ENCODE results near the gene MAPK1IP1L.

MAPK1IP1L gene

GRCh38 chr14:55103971-55104954 lies 52.8 kb downstream of the MAPK1IP1L start:
- Histone ChIP-seq H3K4me1 (ENCODE audit: control insufficient read depth, low read length) (peaks cover 27% of the 10 kb centered on the region), H4K20me1 (ENCODE audit: control insufficient read depth, insufficient read depth, low read depth, low read length) (no peaks in the 10 kb centered on the region), H3K9me2 (replicated peaks; ENCODE audit: control insufficient read depth, low read length) (no peaks in the 10 kb centered on the region), H3K27me3 (ENCODE audit: control insufficient read depth, low read length) (no peaks in the 10 kb centered on the region), H3K27ac (ENCODE audit: low read depth, low read length) (no peak overlapping the region), H3K4me2 (ENCODE audit: low read length) (no peak overlapping the region), H3K79me2 (ENCODE audit: control insufficient read depth, low read length) (no peaks in the 10 kb centered on the region), H3K9me3 (ENCODE audit: control insufficient read depth, insufficient read depth, low read length) (peaks cover 8% of the 10 kb centered on the region), H3K36me3 (ENCODE audit: control insufficient read depth, low read length) (no peaks in the 10 kb centered on the region), H3F3A (ENCODE audit: control insufficient read depth, insufficient read depth) (no peaks in the 10 kb centered on the region), H3K4me3 (ENCODE audit: low read length) (no peak overlapping the region)
- TF ChIP-seq CTCF (IDR thresholded peaks at IDR 0.05; ENCODE audit: low read depth, low read length, poor library complexity, severe bottlenecking) (no peak), EZH2phosphoT487 (IDR thresholded peaks at IDR 0.05; ENCODE audit: borderline replicate concordance, low read length) (no peak)

DNA sequence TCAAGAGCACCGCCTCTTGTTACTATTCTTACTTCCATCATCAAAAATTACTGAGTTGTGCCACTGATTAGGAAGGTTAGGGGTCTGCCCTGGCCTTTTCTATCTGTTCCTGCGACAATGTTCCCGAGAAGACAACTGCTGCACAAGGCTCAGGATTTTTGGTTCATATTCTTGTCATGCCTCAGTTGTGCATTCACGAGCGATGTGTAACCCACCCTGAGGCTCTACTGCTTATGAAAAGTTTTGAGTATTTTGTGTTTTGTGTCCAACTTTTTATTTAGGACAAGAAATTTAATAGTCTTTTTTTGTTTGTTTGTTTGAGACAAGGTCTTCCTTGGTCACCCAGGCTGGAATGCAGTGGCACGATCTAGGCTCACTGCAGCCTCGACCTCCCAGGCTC lies 54.5 kb downstream of the MAPK1IP1L start:
- Histone ChIP-seq H3K4me2 (ENCODE audit: low read length) (no peak overlapping the region), H3F3A (ENCODE audit: control insufficient read depth, insufficient read depth) (no peaks in the 10 kb centered on the region), H3K79me2 (ENCODE audit: control insufficient read depth, low read length) (no peaks in the 10 kb centered on the region), H4K20me1 (ENCODE audit: control insufficient read depth, insufficient read depth, low read depth, low read length) (no peaks in the 10 kb centered on the region), H3K36me3 (ENCODE audit: control insufficient read depth, low read length) (no peaks in the 10 kb centered on the region), H3K4me3 (ENCODE audit: low read length) (no peak overlapping the region), H3K9me3 (ENCODE audit: control insufficient read depth, insufficient read depth, low read length) (peaks cover 8% of the 10 kb centered on the region), H3K27ac (ENCODE audit: low read depth, low read length) (no peak overlapping the region), H3K4me1 (ENCODE audit: control insufficient read depth, low read length) (peaks cover 27% of the 10 kb centered on the region), H3K27me3 (ENCODE audit: control insufficient read depth, low read length) (no peaks in the 10 kb centered on the region), H3K9me2 (replicated peaks; ENCODE audit: control insufficient read depth, low read length) (no peaks in the 10 kb centered on the region)
- TF ChIP-seq EZH2phosphoT487 (IDR thresholded peaks at IDR 0.05; ENCODE audit: borderline replicate concordance, low read length) (no peak), CTCF (IDR thresholded peaks at IDR 0.05; ENCODE audit: low read depth, low read length, poor library complexity, severe bottlenecking) (no peak)

DNA sequence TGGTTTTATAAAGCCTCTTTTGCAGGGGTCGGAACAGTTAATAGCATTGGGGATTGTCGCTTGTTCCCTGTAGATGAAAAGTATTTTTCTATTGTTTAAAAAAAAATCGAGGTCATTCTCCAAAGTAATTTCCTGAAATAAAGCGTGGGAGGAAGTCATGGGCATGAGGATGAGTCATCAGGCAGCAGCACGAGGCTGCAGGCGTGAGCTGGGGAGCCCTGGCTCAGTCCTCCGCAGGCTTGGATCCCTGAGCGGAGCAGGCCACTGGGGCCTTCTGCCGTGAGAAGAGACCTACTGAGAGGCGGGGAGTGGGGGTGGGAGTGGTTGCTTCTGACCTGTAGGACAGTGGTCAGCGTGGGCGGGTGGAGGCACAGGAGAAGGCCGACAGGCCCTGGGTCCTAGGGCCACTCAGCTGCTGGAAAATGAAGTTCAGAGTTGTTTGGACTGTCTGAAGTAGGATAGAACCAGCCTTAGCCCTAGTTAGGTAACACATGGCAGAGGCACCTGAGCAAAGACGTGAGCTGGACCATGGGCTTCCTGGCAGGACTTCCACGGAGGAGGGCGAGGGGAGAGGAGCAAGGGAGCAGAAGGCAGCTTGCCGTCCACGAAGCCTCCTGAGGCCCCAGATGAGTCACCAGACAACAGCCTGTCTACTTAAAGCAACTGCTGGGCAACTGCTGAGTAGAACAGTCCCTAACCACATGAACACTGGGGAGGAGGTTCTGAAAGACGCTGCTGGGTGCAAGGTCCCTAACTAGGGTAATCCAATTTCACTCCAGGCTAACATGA lies 56.5 kb downstream of the MAPK1IP1L start:
- Histone ChIP-seq H4K20me1 (ENCODE audit: control insufficient read depth, insufficient read depth, low read depth, low read length) (no peaks in the 10 kb centered on the region), H3F3A (ENCODE audit: control insufficient read depth, insufficient read depth) (no peaks in the 10 kb centered on the region), H3K27ac (ENCODE audit: low read depth, low read length) (no peak overlapping the region), H3K9me2 (replicated peaks; ENCODE audit: control insufficient read depth, low read length) (no peaks in the 10 kb centered on the region), H3K4me2 (ENCODE audit: low read length) (no peak overlapping the region), H3K27me3 (ENCODE audit: control insufficient read depth, low read length) (no peaks in the 10 kb centered on the region), H3K36me3 (ENCODE audit: control insufficient read depth, low read length) (no peaks in the 10 kb centered on the region), H3K4me1 (ENCODE audit: control insufficient read depth, low read length) (peaks cover 12% of the 10 kb centered on the region), H3K9me3 (ENCODE audit: control insufficient read depth, insufficient read depth, low read length) (peaks cover 8% of the 10 kb centered on the region), H3K79me2 (ENCODE audit: control insufficient read depth, low read length) (no peaks in the 10 kb centered on the region), H3K4me3 (ENCODE audit: low read length) (no peak overlapping the region)
- TF ChIP-seq CTCF (IDR thresholded peaks at IDR 0.05; ENCODE audit: low read depth, low read length, poor library complexity, severe bottlenecking) (no peak), EZH2phosphoT487 (IDR thresholded peaks at IDR 0.05; ENCODE audit: borderline replicate concordance, low read length) (no peak)
